TTC549 (cell line): ENCODE measurements around the gene CDC37.
A peak's percentile ranks its signal among the peaks of the same experiment; 100 is the strongest.

Experiments
- FAIRE-seq: peaks from 2 replicates; lab custom pipeline; 2012; peaks lifted over from hg19 to GRCh38; lab: Jason Lieb, UNC

CDC37 gene

GRCh38 chr19:10403137-10404021 lies at the start of gene CDC37:
CDC37 (minus strand) TSS chr19:10403542; CDS start chr19:10403479, 63 bp downstream.
- FAIRE-seq, result no peak

- FAIRE-seq, result no peak
These were observed 47.7 kb upstream of the CDC37 start for GRCh38 chr19:10450853-10451609.

- FAIRE-seq, result no peak
These were observed 47.0 kb upstream of the CDC37 start for GRCh38 chr19:10450191-10450852.

- no peak for FAIRE-seq
These were observed 45.7 kb upstream of the CDC37 start for GRCh38 chr19:10449037-10449436.

GRCh38 chr19:10442698-10443097 lies 39.4 kb upstream of the CDC37 start:
- FAIRE-seq, result peak; percentile 67

GRCh38 chr19:10439588-10439987 lies 36.2 kb upstream of the CDC37 start:
- no peak for FAIRE-seq

GRCh38 chr19:10433131-10433536 lies 29.8 kb upstream of the CDC37 start:
- no peak for FAIRE-seq

GRCh38 chr19:10432736-10433130 lies 29.4 kb upstream of the CDC37 start:
- FAIRE-seq, result no peak

GRCh38 chr19:10431943-10432735 lies 28.8 kb upstream of the CDC37 start:
- FAIRE-seq, result no peak

GRCh38 chr19:10431254-10431942 lies 28.1 kb upstream of the CDC37 start:
- FAIRE-seq, result no peak

- FAIRE-seq, result no peak
These were observed 27.3 kb upstream of the CDC37 start for GRCh38 chr19:10430505-10431253.

- no peak for FAIRE-seq
These were observed 25.6 kb upstream of the CDC37 start for GRCh38 chr19:10428996-10429381.

GRCh38 chr19:10427169-10427568 lies 23.8 kb upstream of the CDC37 start:
- no peak for FAIRE-seq

GRCh38 chr19:10424011-10424637 lies 20.8 kb upstream of the CDC37 start:
- no peak for FAIRE-seq

- FAIRE-seq, result no peak
These were observed 19.5 kb upstream of the CDC37 start for GRCh38 chr19:10422846-10423245.

GRCh38 chr19:10422046-10422461 lies 18.7 kb upstream of the CDC37 start:
- no peak for FAIRE-seq

GRCh38 chr19:10421240-10422045 lies 18.1 kb upstream of the CDC37 start:
- FAIRE-seq, result no peak

- no peak for FAIRE-seq
These were observed 17.3 kb upstream of the CDC37 start, which contains the start of gene PDE4A for GRCh38 chr19:10420444-10421239. PDE4A (plus strand) TSS chr19:10420538; CDS start chr19:10420765, 227 bp downstream.
